ENCODE measurements around the gene EGLN1. TPM values are rescaled to one million over a fixed set of nuclear protein-coding genes. Genes with fewer than 3 reads are reported as not detected.

EGLN1 gene
- total RNA-seq, 2 experiments from 2014 or later, result 36.0 to 37.8 TPM

Other genes with a start within 250 kb of the EGLN1 start
- gene GNPAT, start 181.1 kb downstream of the EGLN1 start, total RNA-seq, result 10 to 100 TPM; 55.4 to 56.6 TPM
- 10 to 100 TPM; 13.3 to 13.6 TPM for gene EXOC8, start 84.4 kb downstream of the EGLN1 start, total RNA-seq
- 10 to 100 TPM; 10.1 to 11.3 TPM for gene SPRTN, start 84.0 kb downstream of the EGLN1 start, total RNA-seq
- 10 to 100 TPM; 45.8 to 47.6 TPM for gene TSNAX, start 106.4 kb upstream of the EGLN1 start, total RNA-seq
- 1 to 10 TPM; 1.1 to 1.6 TPM for gene DISC1, start 204.5 kb upstream of the EGLN1 start, total RNA-seq